Stomach (tissue), 4 donors: ENCODE results near the gene MATN1.

ENCODE experiments used
- CTCF ChIP-seq, 7 experiments: fragments of 450-650 bp in 4 of 7; fragments of 200-600 bp in 3 of 7; sonication (generic) in 3 of 7; IDR thresholded peaks; one replicate each; pipeline ENCODE4 v1.5.1; 2016 to 2019; ENCODE audit warnings: antibody characterized with exemption in 7 of 7, control low read depth in 2 of 7, mild to moderate bottlenecking in 1 of 7
- POLR2AphosphoS5 ChIP-seq, 3 donors: sonication (generic); formaldehyde crosslinking; IDR thresholded peaks; one replicate each; pipeline ENCODE4 v1.6.1; 2016; ENCODE audit warnings: antibody characterized with exemption in 3 of 3

GRCh38 chr1:30734106-30734505 lies 10.7 kb upstream of the MATN1 start:
- TF ChIP-seq CTCF (IDR thresholded peaks at IDR 0.05), result no peak
- TF ChIP-seq POLR2AphosphoS5 (IDR thresholded peaks at IDR 0.05), result no peak
